Esophagus muscularis mucosa (tissue), 4 donors: Measurements from ENCODE around the gene MFRP.

Experiments used
- CTCF ChIP-seq, 3 experiments: fragments of 200-600 bp in 2 of 3; fragments of 450-650 bp in 1 of 3; sonication (generic) in 2 of 3; IDR thresholded peaks; one replicate each; pipeline ENCODE4 v1.5.1; 2017 to 2019; ENCODE audit warnings: antibody characterized with exemption in 3 of 3, mild to moderate bottlenecking in 2 of 3, moderate library complexity in 1 of 3
- EP300 ChIP-seq: sonication (generic); formaldehyde crosslinking; IDR thresholded peaks from one replicate; pipeline ENCODE4 v1.6.1; 2017; ENCODE audit warnings: antibody characterized with exemption
- POLR2A ChIP-seq: fragments of 450-650 bp; IDR thresholded peaks from one replicate; pipeline ENCODE4 v1.6.1; 2017; ENCODE audit warnings: antibody characterized with exemption, moderate library complexity, mild to moderate bottlenecking, low read depth
- POLR2AphosphoS5 ChIP-seq, 2 donors: sonication (generic); formaldehyde crosslinking; IDR thresholded peaks; one replicate each; pipeline ENCODE4 v1.6.1; 2017; ENCODE audit warnings: antibody characterized with exemption in 2 of 2

- TF ChIP-seq CTCF (IDR thresholded peaks at IDR 0.05) (no peak), EP300 (no peak), POLR2AphosphoS5 (IDR thresholded peaks at IDR 0.05) (no peak), POLR2A (no peak)
These were observed 16.8 kb upstream of the MFRP start for GRCh38 chr11:119363081-119363850.
